AG04450 (cell line): Measurements from ENCODE around the gene SLC11A1. TPM values are rescaled to one million over a fixed set of nuclear protein-coding genes. Genes with fewer than 3 reads are reported as not detected.

ENCODE experiments used
- CTCF ChIA-PET: fragments of 300-600, 350-600 bp; formaldehyde crosslinking; extraction: SDS; loops from one replicate; lab custom pipeline; 2022; ENCODE audit warnings: antibody characterized with exemption, inconsistent platforms; lab: Charles Lee
- POLR2A ChIA-PET: fragments of 350-600 bp; formaldehyde crosslinking; extraction: SDS; loops from one replicate; lab custom pipeline; 2021; ENCODE audit warnings: antibody characterized with exemption, inconsistent platforms; lab: Yijun Ruan, JAX
- DNase-seq: peaks from one replicate; pipeline ENCODE4 v3.0.0-alpha.2; 2011; ENCODE audit warnings: low read depth, low spot score
- H3K27ac ChIP-seq: one replicate; pipeline ENCODE4 v1.5.1; 2012; ENCODE audit warnings: low read depth, low read length, control low read depth
- H3K27me3 ChIP-seq: one replicate; pipeline ENCODE4 v1.6.0; 2012; ENCODE audit warnings: low read length; ENCODE audit not compliant: control insufficient read depth, insufficient read depth
- H3K4me3 ChIP-seq: 2 replicates; pipeline ENCODE4 v1.5.1; 2011; ENCODE audit warnings: mild to moderate bottlenecking, low read depth, low read length, control low read depth
- H3K9me3 ChIP-seq: 2 replicates; pipeline ENCODE4 v1.5.1; 2012; ENCODE audit warnings: low read length; ENCODE audit not compliant: control insufficient read depth, insufficient read depth
- CTCF ChIP-seq: IDR thresholded peaks from 2 replicates; pipeline ENCODE4 v1.5.1; 2011; ENCODE audit warnings: low read depth, low read length, control low read depth, inconsistent platforms
- polyA plus RNA-seq: library from polyadenylated mRNA; depleted of rRNA; stranded (reverse); fragments of >200 nt; gene quantifications from 2 replicates; pipeline ENCODE4 v1.2.3, GENCODE V29; 2011

The SLC11A1 gene
- polyA plus RNA-seq, 1 experiment, result not detected

GRCh38 chr2:218436992-218437391 is 54.9 kb downstream of the SLC11A1 start:
- Histone ChIP-seq H3K9me3 (no peaks in the 10 kb centered on the region), H3K4me3 (no peak overlapping the region), H3K27me3 (peaks cover 12% of the 10 kb centered on the region), H3K27ac (no peak overlapping the region)
- no peak for DNase-seq
- ChIA-PET CTCF (no interaction called here), POLR2A (no interaction called here)
- TF ChIP-seq CTCF, result no peak

- Histone ChIP-seq H3K27me3 (peaks cover 3% of the 10 kb centered on the region), H3K27ac (no peak overlapping the region), H3K9me3 (no peaks in the 10 kb centered on the region), H3K4me3 (no peak overlapping the region)
- TF ChIP-seq CTCF, result no peak
- no peak for DNase-seq
- CTCF ChIA-PET, result no interaction called here
- POLR2A ChIA-PET, result no interaction called here
Observed at GRCh38 chr2:218437969-218438368, 55.9 kb downstream of the SLC11A1 start.

GRCh38 chr2:218438596-218438995 is 56.5 kb downstream of the SLC11A1 start:
- Histone ChIP-seq H3K27ac (no peak overlapping the region), H3K27me3 (peaks cover 3% of the 10 kb centered on the region), H3K4me3 (no peak overlapping the region), H3K9me3 (no peaks in the 10 kb centered on the region)
- CTCF ChIA-PET, result interaction anchor here (0.7 kb wide), 1 partner anchor 221 kb away, joined by 6 read pairs; the partner anchor contains the start of genes BCS1L and ZNF142
- POLR2A ChIA-PET, result interaction anchor here (1.1 kb wide), 1 partner anchor 11 kb away, joined by 11 read pairs; no protein-coding TSS in a partner anchor
- no peak for DNase-seq
- no peak for TF ChIP-seq CTCF

- TF ChIP-seq CTCF, result no peak
- Histone ChIP-seq H3K9me3 (no peaks in the 10 kb centered on the region), H3K4me3 (no peak overlapping the region), H3K27ac (no peak overlapping the region), H3K27me3 (no peaks in the 10 kb centered on the region)
- no peak for DNase-seq
- POLR2A ChIA-PET, result interaction anchor here (0.7 kb wide), 1 partner anchor 41 kb away, joined by 3 read pairs; no protein-coding TSS in a partner anchor
- CTCF ChIA-PET, result no interaction called here
Observed at GRCh38 chr2:218444692-218445357, 62.8 kb downstream of the SLC11A1 start.

GRCh38 chr2:218445602-218446001 is 63.5 kb downstream of the SLC11A1 start:
- ChIA-PET CTCF (interaction anchor here (2.0 kb wide), 1 partner anchor 21 kb away, joined by 5 read pairs; no protein-coding TSS in a partner anchor), POLR2A (no interaction called here)
- Histone ChIP-seq H3K27me3 (no peaks in the 10 kb centered on the region), H3K27ac (no peak overlapping the region), H3K4me3 (no peak overlapping the region), H3K9me3 (no peaks in the 10 kb centered on the region)
- no peak for TF ChIP-seq CTCF
- no peak for DNase-seq
